Keratinocyte (primary cell): ENCODE measurements around the gene MSL1. TPM values are rescaled to one million over a fixed set of nuclear protein-coding genes. Genes with fewer than 3 reads are reported as not detected.

ENCODE experiments used
- DNase-seq: peaks from one replicate; pipeline ENCODE4 v3.0.0-alpha.2; 2011; ENCODE audit warnings: low read depth, missing footprints, low spot score
- FAIRE-seq: peaks from 2 replicates; lab custom pipeline; 2011; peaks lifted over from hg19 to GRCh38; lab: Jason Lieb, UNC
- H2AFZ ChIP-seq: 2 replicates; pipeline ENCODE4 v1.6.0; 2012; ENCODE audit warnings: low read length, control low read depth, inconsistent platforms; ENCODE audit not compliant: control insufficient read depth
- H3K27ac ChIP-seq: 2 replicates; pipeline ENCODE4 v1.5.1; 2011; ENCODE audit warnings: low read length; ENCODE audit not compliant: control insufficient read depth, insufficient read depth
- H3K27me3 ChIP-seq: 3 replicates; pipeline ENCODE4 v1.6.0; 2011; ENCODE audit warnings: low read length; ENCODE audit not compliant: control insufficient read depth, insufficient read depth; ENCODE audit errors: extremely low read depth
- H3K36me3 ChIP-seq, 2 experiments: 2 replicates in 1 of 2; 3 replicates in 1 of 2; pipeline ENCODE4 v1.5.1; 2011; ENCODE audit warnings: low read length in 2 of 2, mild to moderate bottlenecking in 1 of 2; ENCODE audit not compliant: control insufficient read depth in 2 of 2, insufficient read depth in 2 of 2; ENCODE audit errors: extremely low read depth in 1 of 2
- H3K4me1 ChIP-seq: 3 replicates; pipeline ENCODE4 v1.5.1; 2011; ENCODE audit warnings: low read length; ENCODE audit not compliant: control insufficient read depth, insufficient read depth; ENCODE audit errors: extremely low read depth
- H3K4me2 ChIP-seq: 3 replicates; pipeline ENCODE4 v1.6.0; 2011; ENCODE audit warnings: low read depth, low read length; ENCODE audit not compliant: control insufficient read depth, insufficient read depth; ENCODE audit errors: extremely low read depth
- H3K4me3 ChIP-seq, 3 experiments: fragments of 200-600 bp in 1 of 3; sonication (generic) in 1 of 3; 2 replicates in 2 of 3; 3 replicates in 1 of 3; pipeline ENCODE4 v1.5.1; 2011 to 2016; ENCODE audit warnings: low read length in 3 of 3, mild to moderate bottlenecking in 3 of 3, control low read depth in 2 of 3, inconsistent platforms in 1 of 3, low read depth in 1 of 3, mixed read lengths in 1 of 3, mixed run types in 1 of 3, moderate library complexity in 1 of 3; ENCODE audit not compliant: control insufficient read depth in 2 of 3, insufficient read depth in 2 of 3; ENCODE audit errors: extremely low read depth in 1 of 3
- H3K79me2 ChIP-seq: 2 replicates; pipeline ENCODE4 v1.6.0; 2012; ENCODE audit warnings: low read length; ENCODE audit not compliant: control insufficient read depth, insufficient read depth
- H3K9ac ChIP-seq: 3 replicates; pipeline ENCODE4 v1.6.0; 2011; ENCODE audit warnings: low read length; ENCODE audit not compliant: control insufficient read depth, insufficient read depth; ENCODE audit errors: extremely low read depth
- H3K9me1 ChIP-seq: 3 replicates; pipeline ENCODE4 v1.6.0; 2011; ENCODE audit warnings: low read length; ENCODE audit not compliant: control insufficient read depth, insufficient read depth; ENCODE audit errors: extremely low read depth
- H3K9me3 ChIP-seq: 2 replicates; pipeline ENCODE4 v1.5.1; 2012; ENCODE audit warnings: low read depth, low read length; ENCODE audit not compliant: control insufficient read depth
- H4K20me1 ChIP-seq: 3 replicates; pipeline ENCODE4 v1.6.0; 2011; ENCODE audit warnings: low read length; ENCODE audit not compliant: control insufficient read depth, insufficient read depth; ENCODE audit errors: extremely low read depth
- EZH2 ChIP-seq: IDR thresholded peaks from one replicate; pipeline ENCODE4 v1.6.1; 2012; ENCODE audit warnings: inconsistent platforms, mild to moderate bottlenecking, low read length, moderate library complexity
- dilution Hi-C: fragments of 300-500 bp; cut with MboI; formaldehyde crosslinking; loops from one replicate; pipeline ENCODE4 v1.7.0; 2020; ENCODE audit warnings: low sequenced_read_pairs; ENCODE audit not compliant: extremely low pct_ligation_motif_present
- polyA plus RNA-seq, 5 experiments: library from polyadenylated mRNA; depleted of rRNA in 3 of 5; stranded (reverse) in 3 of 5; stranded (forward) in 1 of 5; unstranded in 1 of 5; fragments of >200 nt; gene quantifications; 1 replicate in 1 of 5; 2 replicates in 3 of 5; 3 replicates in 1 of 5; pipeline versions ENCODE4 v1.2.1 to v1.2.3, GENCODE V29; 2011 to 2012; ENCODE audit warnings: missing spikeins in 2 of 5, low read depth in 1 of 5, low replicate concordance in 1 of 5
- TF ChIP-seq, protein P1 (sequence below), 3 experiments: IDR thresholded peaks in 1 of 3; conservative IDR thresholded peaks in 1 of 3; optimal IDR thresholded peaks in 1 of 3; 2 replicates in 2 of 3; 3 replicates in 1 of 3; pipeline versions ENCODE3 to v1.5.1; 2011; ENCODE audit warnings: low read length in 3 of 3, mild to moderate bottlenecking in 3 of 3, moderate library complexity in 2 of 3, control low read depth in 1 of 3, inconsistent platforms in 1 of 3; ENCODE audit not compliant: insufficient read depth in 2 of 3; ENCODE audit errors: extremely low read depth in 1 of 3

The MSL1 gene
- polyA plus RNA-seq, 1 donor (not counting 4 experiments of a cell fraction or from before 2014, with no cell fraction given) = 66.8 TPM

GRCh38 chr17:40159456-40159855 is 37.7 kb downstream of the MSL1 start:
- dilution Hi-C loops = no loop called here
- H3K79me2 ChIP-seq = peaks cover 28% of the 10 kb centered on the region
- no peaks in the 10 kb centered on the region for H3K9me1 ChIP-seq

GRCh38 chr17:40167685-40168261 is 46.0 kb downstream of the MSL1 start:
- H3K4me2 ChIP-seq = no peak overlapping the region
- dilution Hi-C loops = no loop called here
- H2AFZ ChIP-seq = no peak overlapping the region
- no peaks in the 10 kb centered on the region for H3K9me1 ChIP-seq
- no peaks in the 10 kb centered on the region for H4K20me1 ChIP-seq
- H3K27me3 ChIP-seq = no peaks in the 10 kb centered on the region
- H3K4me3 ChIP-seq = no peak overlapping the region
- H3K27ac ChIP-seq = no peak overlapping the region
- peaks cover 5% of the 10 kb centered on the region for H3K4me1 ChIP-seq
- H3K9ac ChIP-seq = no peak overlapping the region
- H3K36me3 ChIP-seq = peaks cover 30 to 51% of the 10 kb centered on the region in 2 experiments
- FAIRE-seq = no peak
- H3K9me3 ChIP-seq = no peaks in the 10 kb centered on the region
- TF ChIP-seq, protein P1, sequence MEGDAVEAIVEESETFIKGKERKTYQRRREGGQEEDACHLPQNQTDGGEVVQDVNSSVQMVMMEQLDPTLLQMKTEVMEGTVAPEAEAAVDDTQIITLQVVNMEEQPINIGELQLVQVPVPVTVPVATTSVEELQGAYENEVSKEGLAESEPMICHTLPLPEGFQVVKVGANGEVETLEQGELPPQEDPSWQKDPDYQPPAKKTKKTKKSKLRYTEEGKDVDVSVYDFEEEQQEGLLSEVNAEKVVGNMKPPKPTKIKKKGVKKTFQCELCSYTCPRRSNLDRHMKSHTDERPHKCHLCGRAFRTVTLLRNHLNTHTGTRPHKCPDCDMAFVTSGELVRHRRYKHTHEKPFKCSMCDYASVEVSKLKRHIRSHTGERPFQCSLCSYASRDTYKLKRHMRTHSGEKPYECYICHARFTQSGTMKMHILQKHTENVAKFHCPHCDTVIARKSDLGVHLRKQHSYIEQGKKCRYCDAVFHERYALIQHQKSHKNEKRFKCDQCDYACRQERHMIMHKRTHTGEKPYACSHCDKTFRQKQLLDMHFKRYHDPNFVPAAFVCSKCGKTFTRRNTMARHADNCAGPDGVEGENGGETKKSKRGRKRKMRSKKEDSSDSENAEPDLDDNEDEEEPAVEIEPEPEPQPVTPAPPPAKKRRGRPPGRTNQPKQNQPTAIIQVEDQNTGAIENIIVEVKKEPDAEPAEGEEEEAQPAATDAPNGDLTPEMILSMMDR (optimal IDR thresholded peaks at IDR 0.05 in 1 of 3, IDR thresholded peaks at IDR 0.05 in 1 of 3, conservative IDR thresholded peaks at IDR 0.05 in 1 of 3; ENCODE audit: extremely low read depth in 1 of 3, insufficient read depth in 2 of 3, low read length in 3 of 3) = no peak
- TF ChIP-seq EZH2 = no peak
- H3K79me2 ChIP-seq = peaks cover 1% of the 10 kb centered on the region
- no peak for DNase-seq

More at GRCh38 chr17:40159456-40159855, 37.7 kb downstream of the MSL1 start:
- no peak overlapping the region for H3K4me3 ChIP-seq
- TF ChIP-seq, protein P1 (optimal IDR thresholded peaks at IDR 0.05 in 1 of 3, IDR thresholded peaks at IDR 0.05 in 1 of 3, conservative IDR thresholded peaks at IDR 0.05 in 1 of 3; ENCODE audit: extremely low read depth in 1 of 3, insufficient read depth in 2 of 3, low read length in 3 of 3) = no peak
- TF ChIP-seq EZH2 = no peak
- H3K9ac ChIP-seq = no peak overlapping the region
- H3K4me2 ChIP-seq = no peak overlapping the region
- no peak for FAIRE-seq
- peaks cover 11 to 23% of the 10 kb centered on the region in 2 experiments for H3K36me3 ChIP-seq
- H3K27ac ChIP-seq = no peak overlapping the region
- no peaks in the 10 kb centered on the region for H3K9me3 ChIP-seq
- no peak for DNase-seq
- no peak overlapping the region for H2AFZ ChIP-seq
- H3K4me1 ChIP-seq = no peaks in the 10 kb centered on the region
- no peaks in the 10 kb centered on the region for H3K27me3 ChIP-seq
- no peaks in the 10 kb centered on the region for H4K20me1 ChIP-seq
